HCT116 (cell line): ENCODE data around the gene PRPS1. TPM values are rescaled to one million over a fixed set of nuclear protein-coding genes. Genes with fewer than 3 reads are reported as not detected.

ENCODE experiments used
- ATAC-seq: fragments of 200-7000 bp; cut with Tn5 transposase; 2 replicates; pipeline ENCODE4 v1.9.1; 2020; ENCODE audit warnings: mild to moderate bottlenecking, moderate library complexity
- BruUV-seq: library from RNA; stranded (reverse); fragments of 400-500 nt; replicated peaks from 2 replicates; lab custom pipeline; 2021; lab: Mats Ljungman, UMichigan
- CTCF ChIA-PET: fragments of 300-600 bp; sonication (Branson Sonifier 250); formaldehyde crosslinking; loops from one replicate; lab custom pipeline; 2021; ENCODE audit warnings: antibody characterized with exemption; lab: Charles Lee
- POLR2A ChIA-PET: fragments of 300-600, 350-600 bp; sonication (Branson Sonifier 250); formaldehyde crosslinking; loops from one replicate; lab custom pipeline; 2021; ENCODE audit warnings: antibody characterized with exemption; lab: Charles Lee
- RAD21 ChIA-PET, 2 experiments: fragments of 300-600 bp; sonication (Branson Sonifier 250); formaldehyde crosslinking; loops; one replicate each; lab custom pipeline; 2023; ENCODE audit warnings: low total read pairs in 2 of 2; ENCODE audit not compliant: uncharacterized antibody in 2 of 2, unreplicated experiment in 2 of 2, low non-redundant PET in 1 of 2; lab: Charles Lee
- DNase-seq: peaks from one replicate; pipeline ENCODE4 v3.0.0-alpha.2; 2010; ENCODE audit warnings: low read depth, low spot score
- H2AFZ ChIP-seq: fragments of 200-600 bp; shearing (Covaris generic), sonication (generic); 2 replicates; pipeline ENCODE4 v1.6.1; 2017; ENCODE audit warnings: low read depth, mixed run types, mixed read lengths, antibody characterized with exemption, low read length; ENCODE audit not compliant: poor library complexity, severe bottlenecking
- H3K27ac ChIP-seq: 2 replicates; pipeline ENCODE4 v1.5.1; 2012; ENCODE audit warnings: low read depth, low read length
- H3K27me3 ChIP-seq: fragments of 200-600 bp; sonication (generic); 2 replicates; pipeline ENCODE4 v1.6.1; 2016; ENCODE audit warnings: mixed run types, low read length, mixed read lengths; ENCODE audit not compliant: insufficient read depth
- H3K36me3 ChIP-seq, 2 experiments: fragments of 200-500 bp in 1 of 2; fragments of 200-600 bp in 1 of 2; sonication (Bioruptor generic) in 1 of 2; sonication (generic) in 1 of 2; 2 replicates each; pipeline versions ENCODE4 v1.5.1 to v1.6.1; 2014 to 2016; ENCODE audit warnings: low read length in 2 of 2, inconsistent platforms in 1 of 2, mixed read lengths in 1 of 2, mixed run types in 1 of 2; ENCODE audit not compliant: insufficient read depth in 2 of 2, control insufficient read depth in 1 of 2
- H3K4me1 ChIP-seq, 2 experiments: fragments of 200-600 bp in 1 of 2; sonication (generic) in 1 of 2; 2 replicates each; pipeline versions ENCODE4 v1.5.1 to v1.6.1; 2012 to 2017; ENCODE audit warnings: low read length in 2 of 2, inconsistent platforms in 1 of 2, mild to moderate bottlenecking in 1 of 2, mixed read lengths in 1 of 2, mixed run types in 1 of 2, moderate library complexity in 1 of 2; ENCODE audit not compliant: insufficient read depth in 2 of 2, control insufficient read depth in 1 of 2
- H3K4me2 ChIP-seq: fragments of 200-600 bp; sonication (generic); 2 replicates; pipeline ENCODE4 v1.6.1; 2017; ENCODE audit warnings: mixed run types, low read length, mixed read lengths
- H3K4me3 ChIP-seq, 2 experiments: fragments of 200-600 bp in 1 of 2; sonication (generic) in 1 of 2; replicated peaks in 1 of 2; 2 replicates each; pipeline ENCODE4 v1.5.1; 2011 to 2016; ENCODE audit warnings: low read length in 2 of 2, control low read depth in 1 of 2, low read depth in 1 of 2, mild to moderate bottlenecking in 1 of 2, mixed read lengths in 1 of 2, mixed run types in 1 of 2
- H3K79me2 ChIP-seq: fragments of 200-600 bp; sonication (generic); 2 replicates; pipeline ENCODE4 v1.6.1; 2017; ENCODE audit warnings: mild to moderate bottlenecking, mixed run types, low read length, moderate library complexity, mixed read lengths; ENCODE audit not compliant: insufficient read depth
- H3K9ac ChIP-seq: fragments of 200-600 bp; sonication (generic); 2 replicates; pipeline ENCODE4 v1.6.1; 2016; ENCODE audit warnings: low read length, mixed read lengths
- H3K9me2 ChIP-seq: fragments of 200-600 bp; sonication (generic), shearing (Covaris generic); 2 replicates; pipeline ENCODE4 v1.6.1; 2017; ENCODE audit warnings: mixed run types, mild to moderate bottlenecking, moderate library complexity; ENCODE audit not compliant: insufficient read depth
- H3K9me3 ChIP-seq, 2 experiments: fragments of 200-500 bp in 1 of 2; fragments of 200-600 bp in 1 of 2; sonication (Bioruptor generic) in 1 of 2; sonication (generic) in 1 of 2; 2 replicates each; pipeline ENCODE4 v1.6.1; 2014 to 2017; ENCODE audit warnings: low read length in 2 of 2, mixed read lengths in 2 of 2, inconsistent platforms in 1 of 2, low read depth in 1 of 2, mild to moderate bottlenecking in 1 of 2, mixed run types in 1 of 2, moderate library complexity in 1 of 2; ENCODE audit not compliant: control insufficient read depth in 1 of 2, insufficient read depth in 1 of 2
- H4K20me1 ChIP-seq: fragments of 200-600 bp; sonication (generic), shearing (Covaris generic); 2 replicates; pipeline ENCODE4 v1.6.1; 2017; ENCODE audit warnings: mixed run types, mild to moderate bottlenecking, moderate library complexity; ENCODE audit not compliant: insufficient read depth
- CBX3 ChIP-seq: IDR thresholded peaks from 2 replicates; pipeline ENCODE4 v1.6.1; 2012; ENCODE audit warnings: low read depth
- CEBPB ChIP-seq: IDR thresholded peaks from 2 replicates; pipeline ENCODE4 v1.6.1; 2012; ENCODE audit warnings: low read depth
- EGR1 ChIP-seq: IDR thresholded peaks from 2 replicates; pipeline ENCODE4 v1.6.1; 2012; ENCODE audit warnings: low read depth
- EZH2phosphoT487 ChIP-seq: fragments of 200-600 bp; IDR thresholded peaks from 2 replicates; pipeline ENCODE4 v1.6.1; 2018; ENCODE audit warnings: antibody characterized with exemption, borderline replicate concordance
- FOSL1 ChIP-seq: IDR thresholded peaks from 2 replicates; pipeline ENCODE4 v1.6.1; 2012; ENCODE audit warnings: low read depth
- JUND ChIP-seq: IDR thresholded peaks from 2 replicates; pipeline ENCODE4 v1.6.1; 2012
- MAX ChIP-seq: IDR thresholded peaks from 2 replicates; pipeline ENCODE4 v1.6.1; 2012
- POLR2A ChIP-seq: IDR thresholded peaks from 2 replicates; pipeline ENCODE4 v1.7.0; 2011; ENCODE audit warnings: borderline replicate concordance; ENCODE audit not compliant: insufficient read depth, insufficient read length; ENCODE audit errors: extremely low read depth
- POLR2AphosphoS5 ChIP-seq: IDR thresholded peaks from 2 replicates; pipeline ENCODE4 v1.6.1; 2011; ENCODE audit warnings: mild to moderate bottlenecking, low read depth, low read length, moderate library complexity
- REST ChIP-seq: IDR thresholded peaks from 2 replicates; pipeline ENCODE4 v1.6.1; 2012; ENCODE audit warnings: low read depth
- SP1 ChIP-seq: IDR thresholded peaks from 2 replicates; pipeline ENCODE4 v1.6.1; 2012; ENCODE audit warnings: low read depth
- SRF ChIP-seq: IDR thresholded peaks from 2 replicates; pipeline ENCODE4 v1.6.1; 2012; ENCODE audit warnings: low read depth
- TCF7L2 ChIP-seq: IDR thresholded peaks from 2 replicates; pipeline ENCODE4 v1.7.0; 2011; ENCODE audit warnings: borderline replicate concordance, inconsistent platforms; ENCODE audit not compliant: insufficient read depth, insufficient read length; ENCODE audit errors: extremely low read depth
- intact Hi-C: fragments of 100-400 bp; cut with micrococcal nuclease; formaldehyde crosslinking; loops from 2 replicates; pipeline ENCODE4 v1.10.0; 2022
- total RNA-seq: library from RNA; stranded (reverse); gene quantifications from one replicate; pipeline ENCODE4 v1.2.1, GENCODE V29; 2021; ENCODE audit not compliant: unreplicated experiment
- TF ChIP-seq, protein P1 (sequence below): IDR thresholded peaks from 2 replicates; pipeline ENCODE4 v1.6.1; 2012

Gene PRPS1
- total RNA-seq, 1 experiment from 2014 or later: 62.6 TPM

- H3K27me3 ChIP-seq: no peaks in the 10 kb centered on the region
- no peak overlapping the region for H3K4me2 ChIP-seq
- H3K27ac ChIP-seq: no peak overlapping the region
- H3K79me2 ChIP-seq: no peaks in the 10 kb centered on the region
- ChIA-PET RAD21 (no interaction called here), CTCF (no interaction called here), POLR2A (no interaction called here)
- no peak overlapping the region for H2AFZ ChIP-seq
- intact Hi-C loops: no loop called here
- no peak for TF ChIP-seq MAX
- TF ChIP-seq EZH2phosphoT487: no peak
- no peak for TF ChIP-seq JUND
- TF ChIP-seq, protein P1, sequence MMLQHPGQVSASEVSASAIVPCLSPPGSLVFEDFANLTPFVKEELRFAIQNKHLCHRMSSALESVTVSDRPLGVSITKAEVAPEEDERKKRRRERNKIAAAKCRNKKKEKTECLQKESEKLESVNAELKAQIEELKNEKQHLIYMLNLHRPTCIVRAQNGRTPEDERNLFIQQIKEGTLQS: no peak
- no peak for TF ChIP-seq POLR2AphosphoS5
- TF ChIP-seq EGR1: no peak
- TF ChIP-seq POLR2A: no peak
- no peak for TF ChIP-seq CBX3
- TF ChIP-seq TCF7L2: no peak
- TF ChIP-seq CEBPB: no peak
- TF ChIP-seq REST: no peak
- no peak for TF ChIP-seq FOSL1
- TF ChIP-seq SP1: no peak
- TF ChIP-seq SRF: no peak
- ATAC-seq (no peak), DNase-seq (no peak)
- H3K4me3 ChIP-seq: no peak overlapping the region
- no TSS peak for BruUV-seq
- no peaks in the 10 kb centered on the region for H3K9me3 ChIP-seq
- H3K9me2 ChIP-seq: no peaks in the 10 kb centered on the region
- H4K20me1 ChIP-seq: no peaks in the 10 kb centered on the region
- H3K36me3 ChIP-seq: no peaks in the 10 kb centered on the region
- no peaks in the 10 kb centered on the region for H3K4me1 ChIP-seq
- no peak overlapping the region for H3K9ac ChIP-seq
Observed at GRCh38 chrX:107666931-107667330, 38.6 kb downstream of the PRPS1 start.
